SU-DHL-6 (cell line): ENCODE data around the gene ARPP19.

Source experiments
- H2AFZ ChIP-seq: fragments of 200-600 bp; sonication (generic); 2 replicates; pipeline ENCODE4 v1.6.1; 2014; ENCODE audit warnings: low read depth, mild to moderate bottlenecking, moderate library complexity, mixed read lengths, antibody characterized with exemption, low read length; ENCODE audit not compliant: severe bottlenecking
- H3F3A ChIP-seq: fragments of 200-600 bp; shearing (Covaris generic); 2 replicates; pipeline ENCODE4 v1.6.0; 2016; ENCODE audit warnings: antibody characterized with exemption, mild to moderate bottlenecking; ENCODE audit not compliant: insufficient read depth
- H3K27ac ChIP-seq: fragments of 200-600 bp; sonication (generic); 2 replicates; pipeline ENCODE4 v1.5.1; 2016; ENCODE audit warnings: low read depth, mild to moderate bottlenecking, low read length, moderate library complexity, mixed read lengths
- H3K27me3 ChIP-seq: fragments of 200-600 bp; sonication (generic), shearing (Covaris generic); 2 replicates; pipeline ENCODE4 v1.6.0; 2014; ENCODE audit warnings: mild to moderate bottlenecking, low read length
- H3K36me3 ChIP-seq: fragments of 200-600 bp; sonication (generic); 2 replicates; pipeline ENCODE4 v1.6.1; 2014; ENCODE audit warnings: mild to moderate bottlenecking, low read length, mixed read lengths
- H3K4me2 ChIP-seq: fragments of 300-600, 200-600 bp; shearing (Covaris generic), sonication (generic); 2 replicates; pipeline ENCODE4 v1.6.0; 2014; ENCODE audit warnings: low read length, low read depth, mild to moderate bottlenecking; ENCODE audit not compliant: poor library complexity, severe bottlenecking
- H3K4me3 ChIP-seq: fragments of 200-600 bp; sonication (generic); 2 replicates; pipeline ENCODE4 v1.5.1; 2014; ENCODE audit warnings: antibody characterized with exemption, low read length, mild to moderate bottlenecking, mixed read lengths; ENCODE audit not compliant: insufficient read depth, poor library complexity, severe bottlenecking
- H3K79me2 ChIP-seq: fragments of 200-600 bp; sonication (generic); 2 replicates; pipeline ENCODE4 v1.6.1; 2014; ENCODE audit warnings: mild to moderate bottlenecking, low read length, moderate library complexity; ENCODE audit not compliant: insufficient read depth
- H3K9ac ChIP-seq: fragments of 200-600 bp; sonication (generic); 2 replicates; pipeline ENCODE4 v1.7.0; 2014; ENCODE audit warnings: mild to moderate bottlenecking, low read length
- H3K9me2 ChIP-seq: fragments of 200-600 bp; sonication (generic); replicated peaks from 2 replicates; pipeline ENCODE4 v1.6.1; 2014; ENCODE audit warnings: low read length; ENCODE audit not compliant: insufficient read depth
- H3K9me3 ChIP-seq: fragments of 200-600 bp; sonication (generic); 2 replicates; pipeline ENCODE4 v1.6.1; 2014; ENCODE audit warnings: low read length, mixed read lengths; ENCODE audit not compliant: insufficient read depth
- H4K20me1 ChIP-seq: fragments of 200-600 bp; sonication (generic); 2 replicates; pipeline ENCODE4 v1.6.1; 2014; ENCODE audit warnings: low read depth, mild to moderate bottlenecking, antibody characterized with exemption, low read length, moderate library complexity, mixed read lengths
- EZH2phosphoT487 ChIP-seq: fragments of 200-600 bp; sonication (generic), shearing (Covaris generic); conservative IDR thresholded peaks from 2 replicates; pipeline ENCODE4 v1.6.1; 2018; ENCODE audit warnings: mild to moderate bottlenecking, antibody characterized with exemption, low read length, moderate library complexity, mixed read lengths
- TF ChIP-seq, protein P1 (sequence below): fragments of 200-600 bp; sonication (generic); IDR thresholded peaks from one replicate; pipeline ENCODE4 v1.5.1; 2017; ENCODE audit warnings: antibody characterized with exemption, mild to moderate bottlenecking, low read length, moderate library complexity; ENCODE audit not compliant: insufficient read depth, poor library complexity, severe bottlenecking

The ARPP19 gene

DNA sequence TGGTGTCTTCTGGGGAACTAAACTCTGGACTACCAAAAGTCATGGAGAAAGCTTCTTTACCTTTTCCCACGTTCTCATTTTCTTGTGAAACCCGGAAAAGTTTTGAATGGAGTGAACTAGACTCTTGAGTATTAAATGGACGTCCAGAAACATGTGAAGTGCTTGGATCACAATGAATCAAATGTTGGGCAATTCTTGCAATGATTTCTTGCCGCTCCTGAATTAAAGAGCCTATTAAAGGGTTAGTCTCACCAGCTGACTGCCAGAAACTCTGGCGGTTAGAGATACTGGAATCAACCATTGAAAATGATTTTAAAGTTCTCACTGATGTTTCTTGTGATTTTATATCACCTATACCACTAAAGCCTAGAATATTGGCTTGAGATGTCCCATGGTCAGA lies 40.8 kb upstream of the ARPP19 start:
- Histone ChIP-seq H3K9me3 (no peaks in the 10 kb centered on the region), H3F3A (peaks cover 5% of the 10 kb centered on the region; the same call in 1 of the 2 replicates), H3K9me2 (no peaks in the 10 kb centered on the region), H4K20me1 (peaks cover 4% of the 10 kb centered on the region; the same call in 1 of the 2 replicates), H3K27ac (no peak overlapping the region), H3K4me3 (no peak overlapping the region), H3K9ac (no peak overlapping the region), H3K36me3 (peaks cover 52% of the 10 kb centered on the region), H3K79me2 (no peaks in the 10 kb centered on the region), H3K27me3 (no peaks in the 10 kb centered on the region), H3K4me2 (no peak overlapping the region), H2AFZ (no peak overlapping the region)
- TF ChIP-seq EZH2phosphoT487, result no peak
- TF ChIP-seq, protein P1, sequence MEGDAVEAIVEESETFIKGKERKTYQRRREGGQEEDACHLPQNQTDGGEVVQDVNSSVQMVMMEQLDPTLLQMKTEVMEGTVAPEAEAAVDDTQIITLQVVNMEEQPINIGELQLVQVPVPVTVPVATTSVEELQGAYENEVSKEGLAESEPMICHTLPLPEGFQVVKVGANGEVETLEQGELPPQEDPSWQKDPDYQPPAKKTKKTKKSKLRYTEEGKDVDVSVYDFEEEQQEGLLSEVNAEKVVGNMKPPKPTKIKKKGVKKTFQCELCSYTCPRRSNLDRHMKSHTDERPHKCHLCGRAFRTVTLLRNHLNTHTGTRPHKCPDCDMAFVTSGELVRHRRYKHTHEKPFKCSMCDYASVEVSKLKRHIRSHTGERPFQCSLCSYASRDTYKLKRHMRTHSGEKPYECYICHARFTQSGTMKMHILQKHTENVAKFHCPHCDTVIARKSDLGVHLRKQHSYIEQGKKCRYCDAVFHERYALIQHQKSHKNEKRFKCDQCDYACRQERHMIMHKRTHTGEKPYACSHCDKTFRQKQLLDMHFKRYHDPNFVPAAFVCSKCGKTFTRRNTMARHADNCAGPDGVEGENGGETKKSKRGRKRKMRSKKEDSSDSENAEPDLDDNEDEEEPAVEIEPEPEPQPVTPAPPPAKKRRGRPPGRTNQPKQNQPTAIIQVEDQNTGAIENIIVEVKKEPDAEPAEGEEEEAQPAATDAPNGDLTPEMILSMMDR, result no peak

DNA sequence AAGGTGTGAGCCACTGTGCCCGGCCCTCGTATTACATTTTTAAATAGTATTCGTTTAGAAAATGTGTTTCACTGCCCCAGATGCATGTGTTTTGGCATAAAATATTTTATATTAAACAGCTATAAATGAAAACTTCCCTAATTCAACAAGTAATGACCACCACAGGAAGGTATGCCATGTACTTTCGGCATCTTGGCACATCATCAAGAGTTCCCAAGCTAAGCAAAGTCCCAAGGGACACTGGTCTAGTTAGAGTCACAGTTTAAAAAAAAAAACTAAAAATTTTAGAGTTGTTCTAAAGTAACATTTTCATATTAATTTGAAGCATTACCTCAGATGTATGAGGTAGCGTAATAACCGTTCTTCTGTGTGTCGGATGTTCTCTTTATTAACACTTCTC lies 15.6 kb upstream of the ARPP19 start:
- no peaks in the 10 kb centered on the region for H4K20me1 ChIP-seq
- H3K4me2 ChIP-seq, result no peak overlapping the region
- no peaks in the 10 kb centered on the region for H3K79me2 ChIP-seq
- H3K9me3 ChIP-seq, result no peaks in the 10 kb centered on the region
- no peaks in the 10 kb centered on the region for H3K9me2 ChIP-seq
- H3K36me3 ChIP-seq, result peaks cover 22% of the 10 kb centered on the region; the same call in 1 of the 2 replicates
- H3F3A ChIP-seq, result peaks cover 4% of the 10 kb centered on the region; the same call in 1 of the 2 replicates
- H3K4me3 ChIP-seq, result no peak overlapping the region
- H3K9ac ChIP-seq, result no peak overlapping the region
- no peak overlapping the region for H3K27ac ChIP-seq
- no peak for TF ChIP-seq EZH2phosphoT487
- TF ChIP-seq, protein P1, result no peak
- no peak overlapping the region for H2AFZ ChIP-seq
- no peaks in the 10 kb centered on the region for H3K27me3 ChIP-seq

DNA sequence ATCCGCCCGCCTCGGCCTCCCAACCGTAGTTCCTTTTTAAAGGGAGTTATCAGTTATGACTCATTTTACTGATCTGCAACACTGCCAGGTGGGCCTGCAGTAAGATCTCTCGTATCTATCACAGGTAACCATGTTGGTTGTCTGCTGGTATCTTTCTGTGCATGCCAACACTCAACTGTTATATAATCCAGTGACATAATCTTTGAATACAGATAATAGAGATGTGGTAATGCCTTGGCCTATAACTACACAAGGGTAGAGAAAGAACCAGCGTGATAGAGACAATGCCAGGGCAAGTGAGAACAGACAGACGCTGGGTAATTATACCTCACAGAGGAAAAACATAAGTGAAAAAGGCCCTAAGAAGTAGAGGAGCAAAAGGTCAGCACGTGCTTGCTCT lies 11.0 kb upstream of the ARPP19 start:
- no peak overlapping the region for H3K27ac ChIP-seq
- TF ChIP-seq, protein P1, result no peak
- TF ChIP-seq EZH2phosphoT487, result no peak
- no peaks in the 10 kb centered on the region for H3K27me3 ChIP-seq
- H4K20me1 ChIP-seq, result no peaks in the 10 kb centered on the region
- H3F3A ChIP-seq, result peaks cover 7% of the 10 kb centered on the region; the same call in 1 of the 2 replicates
- no peak overlapping the region for H3K4me2 ChIP-seq
- peaks cover 8% of the 10 kb centered on the region; the same call in 1 of the 2 replicates for H3K36me3 ChIP-seq
- H3K9ac ChIP-seq, result no peak overlapping the region
- no peak overlapping the region for H2AFZ ChIP-seq
- no peaks in the 10 kb centered on the region for H3K9me2 ChIP-seq
- no peaks in the 10 kb centered on the region for H3K79me2 ChIP-seq
- no peak overlapping the region for H3K4me3 ChIP-seq
- H3K9me3 ChIP-seq, result no peaks in the 10 kb centered on the region
